Esophagus muscularis mucosa (tissue), 4 donors: ENCODE results near the gene CFAP44. TPM values are rescaled to one million over a fixed set of nuclear protein-coding genes. Genes with fewer than 3 reads are reported as not detected.

Experiments
- DNase-seq: peaks from one replicate; pipeline ENCODE4 v3.0.0-alpha.2; 2017; ENCODE audit errors: extremely low spot score
- H3K27ac ChIP-seq, 4 donors: fragments of 200-600 bp; sonication (generic); replicated peaks in 1 of 4; 1 replicate in 3 of 4; 2 replicates in 1 of 4; pipeline ENCODE4 v1.5.1; 2016 to 2019; ENCODE audit warnings: mild to moderate bottlenecking in 1 of 4
- H3K27me3 ChIP-seq, 4 donors: fragments of 200-600 bp; sonication (generic); one replicate each; pipeline versions ENCODE4 v1.5.1 to v1.6.0; 2016 to 2019
- H3K36me3 ChIP-seq, 4 donors: fragments of 200-600 bp; sonication (generic); one replicate each; pipeline ENCODE4 v1.5.1; 2016 to 2019
- H3K4me1 ChIP-seq, 4 donors: fragments of 200-600 bp; sonication (generic); one replicate each; pipeline ENCODE4 v1.5.1; 2016 to 2019
- H3K4me3 ChIP-seq, 4 donors: fragments of 200-600 bp; sonication (generic); 1 replicate in 2 of 4; 2 replicates in 2 of 4; pipeline ENCODE4 v1.5.1; 2016 to 2019; ENCODE audit warnings: mild to moderate bottlenecking in 4 of 4, moderate library complexity in 1 of 4
- H3K9me3 ChIP-seq, 4 donors: fragments of 200-600 bp; sonication (generic); 1 replicate in 3 of 4; 2 replicates in 1 of 4; pipeline ENCODE4 v1.5.1; 2016 to 2019
- CTCF ChIP-seq, 3 experiments: fragments of 200-600 bp in 2 of 3; fragments of 450-650 bp in 1 of 3; sonication (generic) in 2 of 3; IDR thresholded peaks; one replicate each; pipeline ENCODE4 v1.5.1; 2017 to 2019; ENCODE audit warnings: antibody characterized with exemption in 3 of 3, mild to moderate bottlenecking in 2 of 3, moderate library complexity in 1 of 3
- EP300 ChIP-seq: sonication (generic); formaldehyde crosslinking; IDR thresholded peaks from one replicate; pipeline ENCODE4 v1.6.1; 2017; ENCODE audit warnings: antibody characterized with exemption
- POLR2A ChIP-seq: fragments of 450-650 bp; IDR thresholded peaks from one replicate; pipeline ENCODE4 v1.6.1; 2017; ENCODE audit warnings: antibody characterized with exemption, moderate library complexity, mild to moderate bottlenecking, low read depth
- POLR2AphosphoS5 ChIP-seq, 2 donors: sonication (generic); formaldehyde crosslinking; IDR thresholded peaks; one replicate each; pipeline ENCODE4 v1.6.1; 2017; ENCODE audit warnings: antibody characterized with exemption in 2 of 2
- WGBS: methylation state at CpG from one replicate; pipeline ENCODE4 v1.1.5; 2018; 5-methylcytosine and 5-hydroxymethylcytosine counted together
- intact Hi-C: fragments of 100-400 bp; cut with DNase I; formaldehyde crosslinking; loops from one replicate; pipeline ENCODE4 v1.15.1; 2023
- total RNA-seq, 4 donors: library from RNA; depleted of rRNA; stranded (reverse); fragments of >200 nt; gene quantifications; one replicate each; pipeline versions ENCODE4 v1.1.0 to v1.2.1, GENCODE V29; 2016

The CFAP44 gene
- total RNA-seq, 4 donors from 2014 or later = 2.7 to 5.7 (median 3.6) TPM

DNA sequence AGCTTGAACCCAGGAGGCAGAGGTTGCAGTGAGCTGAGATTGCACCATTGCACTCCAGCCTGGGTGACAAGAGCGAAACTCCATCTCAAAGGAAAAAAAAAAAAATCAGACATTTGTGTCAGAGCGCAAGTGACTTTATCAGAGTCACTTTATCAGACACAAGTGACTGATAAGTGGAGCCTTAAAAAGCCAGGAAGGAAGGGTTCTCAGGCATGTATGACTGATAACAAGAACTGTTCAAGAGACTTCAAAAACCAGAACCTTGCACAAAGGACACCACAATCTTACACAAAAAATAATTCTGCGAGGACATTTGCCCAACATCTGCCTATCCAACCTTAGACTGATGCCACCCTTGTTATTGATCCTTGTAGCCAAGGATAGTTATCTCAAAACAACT lies 13.3 kb upstream of the CFAP44 start:
- Histone ChIP-seq H3K36me3 (peaks cover 14 to 81% (median 31%) of the 10 kb centered on the region in 4 donors), H3K27me3 (no peaks in the 10 kb centered on the region), H3K4me1 (no peaks in the 10 kb centered on the region), H3K4me3 (no peak overlapping the region), H3K9me3 (no peaks in the 10 kb centered on the region), H3K27ac (no peak overlapping the region)
- no peak for TF ChIP-seq CTCF (IDR thresholded peaks at IDR 0.05)
- TF ChIP-seq EP300 = no peak
- TF ChIP-seq POLR2AphosphoS5 (IDR thresholded peaks at IDR 0.05) = no peak
- TF ChIP-seq POLR2A = no peak
- DNase-seq = no peak
- intact Hi-C loops = no loop called here
- 92% methylated on average over 3 of the region's 3 CpGs for WGBS

DNA sequence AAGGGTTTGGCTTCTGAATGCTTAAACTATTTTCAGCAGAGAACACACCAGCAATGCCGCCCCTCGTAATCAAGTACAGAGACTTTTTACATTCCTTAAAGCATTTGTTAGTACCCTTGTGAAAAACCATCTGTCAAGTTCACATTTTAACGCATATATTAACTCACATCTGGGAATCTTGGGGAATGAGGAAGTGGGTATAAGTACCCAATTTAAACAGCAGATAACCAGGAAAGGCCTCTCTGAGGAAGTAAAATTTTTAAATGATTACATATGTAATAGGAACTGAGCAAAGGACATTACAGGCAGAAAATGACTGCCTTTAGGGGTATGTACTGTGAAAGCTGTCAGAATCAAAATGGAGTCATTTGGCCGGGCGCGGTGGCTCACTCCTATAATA lies 12.8 kb upstream of the CFAP44 start:
- WGBS = 88% methylated on average over 6 of the region's 6 CpGs
- TF ChIP-seq POLR2A (no peak), EP300 (no peak), CTCF (IDR thresholded peaks at IDR 0.05) (no peak), POLR2AphosphoS5 (IDR thresholded peaks at IDR 0.05) (no peak)

DNA sequence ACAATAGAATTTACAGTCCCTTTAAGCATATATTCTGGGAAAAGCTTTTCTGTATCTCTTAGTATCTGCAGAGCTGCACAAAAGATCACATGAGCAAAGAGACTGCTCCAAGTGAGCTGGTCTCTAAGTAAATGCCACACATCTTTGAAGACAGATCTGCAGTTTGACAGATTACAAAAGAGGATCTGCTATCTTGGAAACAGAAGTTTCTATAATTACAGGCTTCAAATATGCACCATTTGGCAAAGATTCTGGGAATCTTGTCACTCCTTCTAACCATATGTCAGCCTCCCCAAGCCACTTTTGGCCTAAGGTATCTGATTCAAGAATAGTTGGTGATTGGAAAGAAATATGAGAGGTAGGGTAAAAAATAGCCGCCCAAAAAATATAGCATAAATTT lies 9.6 kb upstream of the CFAP44 start:
- intact Hi-C loops = no loop called here
- Histone ChIP-seq H3K27ac (no peak overlapping the region), H3K4me3 (no peak overlapping the region), H3K36me3 (peaks cover 24 to 69% (median 36%) of the 10 kb centered on the region in 4 donors), H3K27me3 (no peaks in the 10 kb centered on the region), H3K9me3 (no peaks in the 10 kb centered on the region), H3K4me1 (no peaks in the 10 kb centered on the region)
- DNase-seq = no peak
- TF ChIP-seq CTCF (IDR thresholded peaks at IDR 0.05) (no peak), POLR2A (no peak), POLR2AphosphoS5 (IDR thresholded peaks at IDR 0.05) (no peak), EP300 (no peak)
- 100% methylated on average over 1 of the region's 1 CpG for WGBS

More for the DNA sequence above, 12.8 kb upstream of the CFAP44 start:
- Histone ChIP-seq H3K4me3 (no peak overlapping the region), H3K4me1 (no peaks in the 10 kb centered on the region), H3K36me3 (peaks cover 14 to 75% (median 30%) of the 10 kb centered on the region in 4 donors), H3K27me3 (no peaks in the 10 kb centered on the region), H3K27ac (no peak overlapping the region), H3K9me3 (no peaks in the 10 kb centered on the region)
- intact Hi-C loops = no loop called here
- DNase-seq = no peak

DNA sequence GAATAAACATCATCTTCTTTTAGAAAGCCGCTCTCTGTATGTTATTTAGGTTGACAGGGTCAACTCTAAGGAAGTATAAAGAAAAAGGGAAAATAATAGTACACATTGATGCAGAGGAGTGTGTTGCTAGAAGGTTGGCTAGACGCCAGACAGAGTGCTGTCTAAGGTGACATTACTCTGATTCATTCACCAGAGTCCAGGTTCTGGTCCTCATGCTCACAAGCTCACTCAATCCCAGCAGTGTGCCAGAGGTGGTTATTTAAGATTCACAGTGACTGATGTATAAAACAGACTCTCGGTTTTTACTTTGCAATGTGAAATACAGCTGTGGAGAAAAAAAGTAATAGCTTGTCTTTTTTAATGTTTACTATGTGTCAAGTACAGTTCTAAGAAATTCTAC lies 1.7 kb downstream of the CFAP44 start:
- no peak for DNase-seq
- H3K27me3 ChIP-seq = no peaks in the 10 kb centered on the region
- no peak overlapping the region for H3K4me3 ChIP-seq
- peaks cover 0 to 4% (median 0%) of the 10 kb centered on the region in 4 donors for H3K36me3 ChIP-seq
- intact Hi-C loops = no loop called here
- H3K4me1 ChIP-seq = peaks cover 0 to 12% (median 6%) of the 10 kb centered on the region in 4 donors
- TF ChIP-seq POLR2AphosphoS5 (IDR thresholded peaks at IDR 0.05) (no peak), EP300 (no peak), CTCF (IDR thresholded peaks at IDR 0.05) (no peak), POLR2A (no peak)
- 84% methylated on average over 3 of the region's 3 CpGs for WGBS
- no peaks in the 10 kb centered on the region for H3K9me3 ChIP-seq
- no peak overlapping the region for H3K27ac ChIP-seq

DNA sequence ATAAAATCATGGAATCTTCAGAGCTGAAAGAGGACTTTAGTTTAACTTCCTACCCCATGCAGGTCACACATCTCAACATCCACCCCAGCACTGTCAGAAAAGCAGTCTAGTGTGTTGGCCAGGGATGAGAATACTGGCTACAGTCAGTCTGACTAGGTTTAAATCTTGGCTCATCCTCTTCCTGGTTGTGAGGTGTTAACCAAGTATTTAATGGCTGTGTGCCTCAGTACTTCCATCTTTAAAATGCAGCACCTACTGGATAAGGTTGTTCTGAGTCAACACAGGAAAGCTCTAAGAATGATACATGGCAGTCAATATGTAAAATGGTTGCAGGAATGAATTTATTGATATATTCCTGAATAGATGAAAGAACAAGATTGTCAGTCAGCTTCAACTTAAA lies 3.1 kb downstream of the CFAP44 start:
- no peaks in the 10 kb centered on the region for H3K9me3 ChIP-seq
- H3K36me3 ChIP-seq = no peaks in the 10 kb centered on the region
- H3K27me3 ChIP-seq = no peaks in the 10 kb centered on the region
- peaks cover 0 to 12% (median 6%) of the 10 kb centered on the region in 4 donors for H3K4me1 ChIP-seq
- intact Hi-C loops = no loop called here
- H3K4me3 ChIP-seq = no peak overlapping the region
- TF ChIP-seq POLR2A (no peak), EP300 (no peak), CTCF (IDR thresholded peaks at IDR 0.05) (no peak), POLR2AphosphoS5 (IDR thresholded peaks at IDR 0.05) (no peak)
- no peak overlapping the region for H3K27ac ChIP-seq
- no peak for DNase-seq
